Loucy (cell line): ENCODE measurements around the gene SPINK13.
"Not testable (repeated sequence)": the region's sequence is repeated elsewhere in the genome, so short reads cannot be mapped to it uniquely, and the experiment has no call there.

Experiments used
- H2AFZ ChIP-seq: fragments of 200-600 bp; sonication (generic); 2 replicates; pipeline ENCODE4 v1.6.0; 2016; ENCODE audit warnings: antibody characterized with exemption, mild to moderate bottlenecking, low read length, moderate library complexity
- H3F3A ChIP-seq: fragments of 200-600 bp; 2 replicates; pipeline ENCODE4 v1.6.0; 2016; ENCODE audit warnings: antibody characterized with exemption, low read depth, mild to moderate bottlenecking
- H3K27me3 ChIP-seq: fragments of 200-600 bp; sonication (generic); 2 replicates; pipeline ENCODE4 v1.6.1; 2014; ENCODE audit warnings: low read length, mild to moderate bottlenecking; ENCODE audit not compliant: insufficient read depth, poor library complexity, severe bottlenecking
- H3K36me3 ChIP-seq: fragments of 200-600 bp; sonication (generic); 2 replicates; pipeline ENCODE4 v1.6.1; 2016; ENCODE audit warnings: low read length; ENCODE audit not compliant: insufficient read depth
- H3K4me1 ChIP-seq: fragments of 200-600 bp; sonication (generic); 2 replicates; pipeline ENCODE4 v1.5.1; 2014; ENCODE audit warnings: low read length, mild to moderate bottlenecking; ENCODE audit not compliant: insufficient read depth, poor library complexity, severe bottlenecking
- H3K4me2 ChIP-seq: fragments of 200-600 bp; sonication (generic); 2 replicates; pipeline ENCODE4 v1.6.0; 2014; ENCODE audit warnings: antibody characterized with exemption, low read length, low read depth, mild to moderate bottlenecking; ENCODE audit not compliant: poor library complexity, severe bottlenecking
- H3K4me3 ChIP-seq: fragments of 200-600 bp; sonication (generic); 2 replicates; pipeline ENCODE4 v1.5.1; 2014; ENCODE audit warnings: low read length, mild to moderate bottlenecking, mixed read lengths; ENCODE audit not compliant: poor library complexity, severe bottlenecking
- H3K79me2 ChIP-seq: fragments of 200-600 bp; sonication (generic); 2 replicates; pipeline ENCODE4 v1.6.1; 2014; ENCODE audit warnings: low read length; ENCODE audit not compliant: insufficient read depth
- H3K9ac ChIP-seq: fragments of 200-600 bp; sonication (generic); 2 replicates; pipeline ENCODE4 v1.6.0; 2014; ENCODE audit warnings: mild to moderate bottlenecking, low read depth, low read length, moderate library complexity; ENCODE audit not compliant: poor library complexity, severe bottlenecking
- H3K9me2 ChIP-seq: fragments of 200-600 bp; sonication (generic); replicated peaks from 2 replicates; pipeline ENCODE4 v1.6.1; 2016; ENCODE audit warnings: low read depth, low read length, mixed read lengths
- H3K9me3 ChIP-seq: fragments of 200-600 bp; sonication (generic); 2 replicates; pipeline ENCODE4 v1.6.1; 2014; ENCODE audit warnings: mild to moderate bottlenecking, antibody characterized with exemption, low read length, low read depth; ENCODE audit not compliant: insufficient read depth
- H4K20me1 ChIP-seq: fragments of 200-600 bp; sonication (generic); 2 replicates; pipeline ENCODE4 v1.6.0; 2014; ENCODE audit warnings: antibody characterized with exemption, low read length, mild to moderate bottlenecking; ENCODE audit not compliant: insufficient read depth, poor library complexity, severe bottlenecking
- CTCF ChIP-seq: fragments of 200-600 bp; sonication (generic); conservative IDR thresholded peaks from 2 replicates; pipeline ENCODE4 v1.5.1; 2014; ENCODE audit warnings: mild to moderate bottlenecking, antibody characterized with exemption, low read length
- EZH2phosphoT487 ChIP-seq: fragments of 200-600 bp; IDR thresholded peaks from 2 replicates; pipeline ENCODE4 v1.6.1; 2018; ENCODE audit warnings: antibody characterized with exemption, mild to moderate bottlenecking, moderate library complexity, borderline replicate concordance

Gene SPINK13

GRCh38 chr5:148312153-148312552 is 43.6 kb downstream of the SPINK13 start, which contains the start of gene SPINK7:
Gene SPINK7 (plus strand): TSS chr5:148312423. CDS start chr5:148312484, 61 bp downstream.
- Histone ChIP-seq H3K4me3 (no peak within 1 kb of the TSS), H3K4me1 (no peaks in the 10 kb centered on the region), H3K27me3 (no peaks in the 10 kb centered on the region), H3K9me3 (no peaks in the 10 kb centered on the region), H3K79me2 (no peaks in the 10 kb centered on the region), H3F3A (no peaks in the 10 kb centered on the region), H3K9me2 (no peaks in the 10 kb centered on the region), H4K20me1 (no peaks in the 10 kb centered on the region), H3K4me2 (no peak within 1 kb of the TSS), H2AFZ (no peak within 1 kb of the TSS), H3K9ac (no peak within 1 kb of the TSS), H3K36me3 (no peaks in the 10 kb centered on the region)
- TF ChIP-seq EZH2phosphoT487 (no peak), CTCF (no peak)

DNA sequence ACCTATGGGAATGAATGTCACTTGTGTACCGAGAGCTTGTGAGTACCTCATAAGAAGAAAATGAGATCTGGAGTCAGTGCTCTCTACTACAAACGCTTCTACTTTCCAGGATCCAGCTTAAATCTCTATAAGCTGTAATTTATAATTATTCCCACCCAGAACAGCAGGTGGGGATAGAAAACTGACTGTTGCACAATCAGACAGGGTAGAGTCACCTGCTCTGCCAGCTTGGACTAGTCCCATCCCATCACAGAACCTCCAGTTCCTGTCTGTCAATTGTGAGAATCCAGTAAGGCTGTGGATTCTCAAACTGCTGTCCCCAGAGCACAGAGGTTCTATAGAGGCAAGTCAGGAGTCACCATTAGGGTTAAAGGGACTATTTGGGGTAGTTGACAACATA is 45.6 kb downstream of the SPINK13 start:
- no peak overlapping the region for H3K9ac ChIP-seq
- no peak for TF ChIP-seq CTCF
- no peak for TF ChIP-seq EZH2phosphoT487
- H3F3A ChIP-seq: no peaks in the 10 kb centered on the region
- no peaks in the 10 kb centered on the region for H3K9me3 ChIP-seq
- H3K9me2 ChIP-seq: no peaks in the 10 kb centered on the region
- H3K4me3 ChIP-seq: no peak overlapping the region
- no peaks in the 10 kb centered on the region for H3K27me3 ChIP-seq
- H3K79me2 ChIP-seq: no peaks in the 10 kb centered on the region
- H3K4me1 ChIP-seq: no peaks in the 10 kb centered on the region
- H4K20me1 ChIP-seq: no peaks in the 10 kb centered on the region
- H3K36me3 ChIP-seq: no peaks in the 10 kb centered on the region
- H3K4me2 ChIP-seq: no peak overlapping the region
- no peak overlapping the region for H2AFZ ChIP-seq

DNA sequence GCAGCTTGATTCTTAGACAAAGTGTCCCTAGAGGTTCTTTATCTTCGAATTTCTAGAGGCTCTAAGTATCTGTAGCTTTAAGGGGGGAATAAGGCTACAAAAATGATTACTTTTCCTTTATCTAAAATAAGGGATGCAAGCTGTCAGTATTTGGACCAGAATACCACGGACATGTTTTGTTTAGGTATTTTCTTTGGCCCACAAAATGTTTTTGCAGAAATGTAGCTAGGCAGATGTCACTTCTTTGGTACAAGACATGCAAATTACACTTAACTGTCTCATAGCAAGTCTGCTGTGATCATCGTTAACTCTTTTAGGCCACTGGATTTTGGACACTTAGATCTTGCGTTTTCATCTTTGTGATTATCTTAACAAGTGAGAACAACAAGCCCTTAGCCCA is 46.1 kb downstream of the SPINK13 start:
- TF ChIP-seq CTCF (no peak), EZH2phosphoT487 (no peak)
- no peaks in the 10 kb centered on the region for H4K20me1 ChIP-seq
- H3K4me3 ChIP-seq: no peak overlapping the region

GRCh38 chr5:148320011-148320963 is 51.7 kb downstream of the SPINK13 start:
- H3K9me3 ChIP-seq, H2AFZ ChIP-seq, H3K4me1 ChIP-seq, H3K36me3 ChIP-seq, H3K4me3 ChIP-seq, H3K9me2 ChIP-seq, H4K20me1 ChIP-seq, H3K9ac ChIP-seq, H3K27me3 ChIP-seq, H3K4me2 ChIP-seq, H3F3A ChIP-seq, H3K79me2 ChIP-seq: not testable (repeated sequence)

More for the DNA sequence above, 46.1 kb downstream of the SPINK13 start:
- H3K27me3 ChIP-seq: no peaks in the 10 kb centered on the region
- H3K9me2 ChIP-seq: no peaks in the 10 kb centered on the region
- no peaks in the 10 kb centered on the region for H3K9me3 ChIP-seq
- H3K4me2 ChIP-seq: no peak overlapping the region
- no peak overlapping the region for H3K9ac ChIP-seq
- H3F3A ChIP-seq: no peaks in the 10 kb centered on the region
- H2AFZ ChIP-seq: no peak overlapping the region
- H3K79me2 ChIP-seq: no peaks in the 10 kb centered on the region
- no peaks in the 10 kb centered on the region for H3K36me3 ChIP-seq
- no peaks in the 10 kb centered on the region for H3K4me1 ChIP-seq
